Measurements from ENCODE around the gene ADAM21. TPM values are rescaled to one million over a fixed set of nuclear protein-coding genes. Genes with fewer than 3 reads are reported as not detected.

The ADAM21 gene
- total RNA-seq, 2 donors from 2014 or later = 0.91 TPM; not detected in 1

GRCh38 chr14:70498191-70498590 lies 46.2 kb downstream of the ADAM21 start:
- TF ChIP-seq POLR2AphosphoS5 (IDR thresholded peaks at IDR 0.05) (no peak), POLR2A (IDR thresholded peaks at IDR 0.05) (no peak), CTCF (IDR thresholded peaks at IDR 0.05) (no peak)

More at GRCh38 chr14:70498191-70498590, 46.2 kb downstream of the ADAM21 start:
- no peak overlapping the region for H3K4me3 ChIP-seq
- no peak for DNase-seq (ENCODE audit: low spot score)
- H3K27ac ChIP-seq = no peak overlapping the region
- no peaks in the 10 kb centered on the region for H3K27me3 ChIP-seq (replicated peaks; ENCODE audit: insufficient read depth)
- H3K4me1 ChIP-seq (replicated peaks) = no peaks in the 10 kb centered on the region
- H3K36me3 ChIP-seq = no peaks in the 10 kb centered on the region
- intact Hi-C loops (cut with DNase I) = no loop called here
- no peaks in the 10 kb centered on the region for H3K9me3 ChIP-seq

Small RNA genes within 50 kb of the gene (small RNA-seq; reads per million reads assigned to genes)
- 0 reads per million in 2 donors for gene RNU6-659P

Other genes with a start within 250 kb of the ADAM21 start
- gene COX16, start 92.5 kb upstream of the ADAM21 start, total RNA-seq = 10 to 100 TPM; 19.3 to 43.8 TPM
- gene SYNJ2BP, start 35.1 kb upstream of the ADAM21 start, total RNA-seq = 10 to 100 TPM; 18.3 to 33.1 TPM
- gene ADAM20, start 82.8 kb downstream of the ADAM21 start, total RNA-seq = 1 to 10 TPM in 1 of 2 donors, under 1 TPM in 1; 0.96 to 1.6 TPM
- 10 to 100 TPM; 27.4 to 41.4 TPM for gene MED6, start 148.5 kb downstream of the ADAM21 start, total RNA-seq
- gene TTC9, start 189.7 kb downstream of the ADAM21 start, total RNA-seq = 1 to 10 TPM; 3.2 to 6.7 TPM

Measured in prostate gland (tissue), 2 donors.